GM12873 (cell line): Measurements from ENCODE around the gene BMPER.

Experiments used
- TF ChIP-seq, protein P1 (sequence below): IDR thresholded peaks from 2 replicates; pipeline ENCODE4 v1.5.1; 2012; ENCODE audit warnings: low read depth, mild to moderate bottlenecking, moderate library complexity, low read length, control low read depth; ENCODE audit not compliant: insufficient read depth; ENCODE audit errors: missing control alignments

The BMPER gene

DNA sequence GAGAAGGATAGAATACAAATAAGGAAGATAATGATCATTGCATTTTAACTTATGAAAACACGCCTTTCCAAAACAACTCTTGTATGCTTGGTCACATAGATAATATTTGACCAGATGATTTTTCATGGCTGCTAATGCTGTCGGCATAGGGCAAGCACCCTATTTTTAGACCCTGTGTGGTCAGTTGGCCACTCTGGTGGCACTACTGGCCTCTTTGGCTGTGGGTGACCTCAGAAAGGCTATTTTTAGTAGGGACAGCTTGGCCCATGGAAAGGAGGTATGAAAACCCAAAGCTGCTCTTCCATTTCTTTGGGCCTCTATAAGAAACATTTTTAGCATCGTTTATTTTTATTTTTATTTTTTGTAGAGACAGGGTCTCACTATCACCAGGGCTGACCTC, 12.3 kb downstream of the BMPER start:
- TF ChIP-seq, protein P1, sequence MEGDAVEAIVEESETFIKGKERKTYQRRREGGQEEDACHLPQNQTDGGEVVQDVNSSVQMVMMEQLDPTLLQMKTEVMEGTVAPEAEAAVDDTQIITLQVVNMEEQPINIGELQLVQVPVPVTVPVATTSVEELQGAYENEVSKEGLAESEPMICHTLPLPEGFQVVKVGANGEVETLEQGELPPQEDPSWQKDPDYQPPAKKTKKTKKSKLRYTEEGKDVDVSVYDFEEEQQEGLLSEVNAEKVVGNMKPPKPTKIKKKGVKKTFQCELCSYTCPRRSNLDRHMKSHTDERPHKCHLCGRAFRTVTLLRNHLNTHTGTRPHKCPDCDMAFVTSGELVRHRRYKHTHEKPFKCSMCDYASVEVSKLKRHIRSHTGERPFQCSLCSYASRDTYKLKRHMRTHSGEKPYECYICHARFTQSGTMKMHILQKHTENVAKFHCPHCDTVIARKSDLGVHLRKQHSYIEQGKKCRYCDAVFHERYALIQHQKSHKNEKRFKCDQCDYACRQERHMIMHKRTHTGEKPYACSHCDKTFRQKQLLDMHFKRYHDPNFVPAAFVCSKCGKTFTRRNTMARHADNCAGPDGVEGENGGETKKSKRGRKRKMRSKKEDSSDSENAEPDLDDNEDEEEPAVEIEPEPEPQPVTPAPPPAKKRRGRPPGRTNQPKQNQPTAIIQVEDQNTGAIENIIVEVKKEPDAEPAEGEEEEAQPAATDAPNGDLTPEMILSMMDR = no peak

DNA sequence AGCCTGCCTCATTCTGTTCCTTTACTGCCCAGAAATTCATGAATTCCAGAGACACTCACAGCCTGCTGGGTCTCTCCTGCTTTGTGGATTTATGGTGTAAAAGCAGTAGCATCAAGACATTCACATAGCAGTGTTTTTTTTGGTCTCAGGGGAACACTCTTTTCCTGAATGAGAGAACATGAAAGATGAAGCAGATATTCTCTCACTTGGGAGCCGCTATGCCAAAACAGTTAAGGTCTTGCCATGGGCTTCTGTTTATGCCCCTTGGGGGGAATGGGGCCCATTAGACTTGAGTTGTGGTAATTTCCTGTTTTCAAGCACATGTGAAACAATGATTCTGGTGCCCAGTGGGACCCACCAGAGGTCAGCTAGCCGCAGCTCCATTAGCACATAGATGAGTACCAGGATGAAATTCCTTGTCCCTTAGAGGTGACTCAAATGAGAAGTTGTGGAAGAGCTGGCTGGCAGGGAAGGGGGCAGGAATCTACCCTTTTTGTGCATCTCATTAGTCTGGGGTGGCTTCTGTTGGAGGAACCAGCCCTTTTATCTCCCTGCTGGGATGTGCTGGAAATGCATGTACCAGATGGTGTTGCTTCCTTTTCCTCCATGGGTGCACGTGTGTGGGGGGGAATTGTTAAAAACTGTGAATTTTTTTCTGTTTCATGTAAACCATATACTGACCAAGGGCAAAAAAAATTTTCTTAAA, 13.3 kb downstream of the BMPER start:
- TF ChIP-seq, protein P1 = no peak

DNA sequence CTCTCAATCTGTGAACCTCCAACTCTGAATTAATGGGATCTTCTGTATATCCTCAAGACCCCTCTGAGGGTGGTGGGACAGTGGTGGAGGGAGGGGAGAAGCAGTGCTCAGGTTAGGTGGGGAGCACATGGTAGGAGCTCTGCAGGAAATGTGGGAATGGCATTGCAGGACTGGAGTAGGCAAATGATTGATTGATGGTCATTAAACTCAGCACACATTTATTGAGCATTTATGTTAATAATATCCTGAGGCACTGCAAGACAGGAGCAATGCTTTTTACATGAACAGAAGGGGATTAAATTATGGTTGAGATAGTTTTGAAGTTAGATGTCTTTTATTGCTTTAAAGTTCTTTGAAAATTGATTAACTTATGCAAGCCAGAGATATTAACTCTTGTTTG, 14.1 kb downstream of the BMPER start:
- TF ChIP-seq, protein P1 = no peak

DNA sequence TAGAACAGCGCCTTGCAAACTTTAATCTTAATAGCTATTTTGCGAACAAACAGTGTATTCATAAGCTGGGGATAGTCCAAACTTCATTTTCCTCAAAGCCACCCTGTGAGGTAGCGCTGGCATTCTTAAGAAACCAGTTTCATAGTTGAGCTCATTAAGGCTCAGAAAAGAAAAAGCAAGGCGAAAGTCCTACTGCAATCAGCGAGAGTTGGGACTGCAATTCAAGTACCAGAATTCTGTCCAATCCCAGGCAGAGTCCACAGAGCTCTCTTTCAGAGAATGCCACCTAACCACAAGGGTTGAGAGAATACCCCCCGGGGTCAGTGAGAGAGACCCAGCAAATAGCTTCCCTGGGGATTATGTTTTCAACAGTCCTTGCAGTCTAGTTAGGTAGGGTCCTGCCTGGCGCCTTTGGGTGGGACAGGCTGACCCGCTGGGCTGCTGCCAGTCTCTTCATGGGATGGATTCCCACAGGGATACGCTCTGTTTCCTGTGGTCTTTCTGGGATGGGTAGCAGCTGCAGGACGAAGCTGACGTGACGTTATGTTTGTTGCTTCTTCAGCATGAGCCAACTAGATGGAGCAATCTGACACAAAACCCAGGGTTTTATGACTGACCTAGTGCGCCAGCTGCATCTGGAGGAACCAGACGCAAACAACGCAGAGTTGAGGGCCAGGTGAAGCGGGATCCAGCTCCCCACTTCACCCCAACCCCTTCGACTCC, 16.0 kb downstream of the BMPER start:
- TF ChIP-seq, protein P1 = no peak

DNA sequence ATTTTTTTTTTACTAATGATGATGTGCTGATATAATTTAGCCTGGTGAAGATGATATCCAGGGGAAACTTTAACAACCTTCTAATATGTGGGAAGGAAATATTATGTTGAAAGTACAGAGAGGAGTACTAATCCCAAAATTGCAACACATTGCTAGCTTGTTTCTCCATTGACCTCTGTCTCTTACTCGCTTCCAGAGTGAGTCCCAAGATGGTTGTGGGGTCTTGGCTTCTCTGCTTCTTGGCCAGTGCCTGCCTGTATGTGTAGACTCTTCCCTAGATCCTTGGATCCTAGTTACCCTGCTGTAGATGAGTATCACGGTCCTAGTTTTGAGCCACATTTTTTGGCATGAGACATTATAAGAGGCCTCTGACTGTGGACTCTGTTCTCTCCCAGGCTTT, 17.5 kb downstream of the BMPER start:
- TF ChIP-seq, protein P1 = no peak

DNA sequence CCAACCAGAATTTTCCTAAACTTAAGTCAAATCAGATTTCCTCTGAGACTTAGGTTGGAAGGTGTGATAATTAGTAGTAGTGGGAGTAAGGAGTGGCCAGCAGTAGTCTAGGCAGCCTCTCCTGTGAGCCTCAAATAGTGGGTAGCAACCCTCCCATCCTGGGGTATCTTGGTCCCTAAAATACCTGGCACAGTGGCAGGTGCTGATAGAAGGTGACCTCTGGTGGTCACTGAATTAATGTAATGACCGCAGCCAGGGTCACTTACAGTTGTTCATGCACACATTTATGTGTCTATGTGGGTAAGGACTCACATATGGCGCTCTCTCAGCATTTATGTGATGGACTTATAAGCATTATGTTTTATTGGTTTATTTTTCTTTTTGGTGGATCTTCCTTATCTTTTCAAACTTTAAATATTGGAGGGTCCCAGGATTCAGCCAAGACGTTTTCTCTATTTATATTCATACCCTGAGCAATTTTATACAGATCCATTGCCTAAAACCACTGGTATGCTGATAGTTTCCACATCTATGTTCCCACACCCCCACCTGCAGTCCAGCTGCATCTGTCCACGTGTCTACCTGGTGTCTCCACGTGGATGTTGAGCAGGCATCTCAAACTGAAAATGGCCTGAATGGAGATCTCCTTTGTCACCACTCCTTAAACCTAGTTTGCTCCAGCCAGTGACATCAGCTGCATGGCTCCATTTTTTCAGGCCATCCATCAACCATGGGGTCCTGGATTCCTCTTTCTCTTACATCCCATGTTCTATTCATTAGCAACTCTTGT, 18.3 kb downstream of the BMPER start:
- TF ChIP-seq, protein P1 = no peak

DNA sequence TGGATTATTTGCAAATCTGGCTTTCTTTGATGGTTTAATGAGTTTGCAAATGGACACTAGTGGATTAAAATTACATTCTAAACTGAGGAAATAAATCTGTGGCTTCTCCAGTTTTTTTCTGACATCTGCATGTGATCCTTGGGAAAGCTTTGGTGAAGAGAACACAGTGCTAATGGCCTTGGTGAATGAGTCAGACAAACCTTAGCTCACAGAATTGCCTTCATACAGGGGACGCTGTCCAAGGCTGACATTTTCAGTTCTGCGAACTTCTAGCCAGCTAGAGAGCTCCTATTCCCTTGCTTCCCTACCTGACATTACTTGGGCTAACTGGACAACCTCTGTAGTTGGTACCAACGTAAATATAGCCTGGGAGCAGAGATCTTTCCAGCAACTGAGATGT, 21.2 kb downstream of the BMPER start:
- TF ChIP-seq, protein P1 = no peak
